GM18505 (cell line): ENCODE results near the gene ZIM2.

ENCODE experiments used
- ATAC-seq: cut with Tn5 transposase; IDR thresholded peaks from one replicate; pipeline ENCODE4 v1.9.1; 2021; ENCODE audit not compliant: unreplicated experiment
- POLR2A ChIP-seq: IDR thresholded peaks from 4 replicates; pipeline ENCODE4 v1.6.1; 2011; ENCODE audit warnings: borderline replicate concordance; ENCODE audit not compliant: insufficient read depth, insufficient read length; ENCODE audit errors: extremely low read depth

ZIM2 gene

GRCh38 chr19:56832352-56832928 is 8.1 kb downstream of the ZIM2 start:
- no peak for TF ChIP-seq POLR2A
- no peak for ATAC-seq

- no peak for ATAC-seq
- no peak for TF ChIP-seq POLR2A
These were observed 9.3 kb downstream of the ZIM2 start for GRCh38 chr19:56831255-56831654.

- no peak for ATAC-seq
- TF ChIP-seq POLR2A = no peak
These were observed 10.9 kb downstream of the ZIM2 start for GRCh38 chr19:56829596-56829995.

GRCh38 chr19:56827708-56828107 is 12.8 kb downstream of the ZIM2 start:
- no peak for ATAC-seq
- TF ChIP-seq POLR2A = no peak

GRCh38 chr19:56823956-56824355 is 16.6 kb downstream of the ZIM2 start:
- no peak for ATAC-seq
- TF ChIP-seq POLR2A = no peak

- no peak for ATAC-seq
- no peak for TF ChIP-seq POLR2A
These were observed 17.1 kb downstream of the ZIM2 start for GRCh38 chr19:56823417-56823816.

- ATAC-seq = no peak
- TF ChIP-seq POLR2A = no peak
These were observed 17.8 kb downstream of the ZIM2 start for GRCh38 chr19:56822755-56823154.

- no peak for ATAC-seq
- no peak for TF ChIP-seq POLR2A
These were observed 18.9 kb downstream of the ZIM2 start for GRCh38 chr19:56821675-56822074.

- no peak for TF ChIP-seq POLR2A
- ATAC-seq = no peak
These were observed 19.3 kb downstream of the ZIM2 start for GRCh38 chr19:56821209-56821608.

GRCh38 chr19:56819166-56819565 is 21.4 kb downstream of the ZIM2 start:
- ATAC-seq = no peak
- no peak for TF ChIP-seq POLR2A

GRCh38 chr19:56814656-56815055 is 25.9 kb downstream of the ZIM2 start:
- TF ChIP-seq POLR2A = no peak
- no peak for ATAC-seq

GRCh38 chr19:56813531-56813930 is 27.0 kb downstream of the ZIM2 start:
- TF ChIP-seq POLR2A = no peak
- ATAC-seq = no peak

- no peak for TF ChIP-seq POLR2A
- ATAC-seq = no peak
These were observed 29.0 kb downstream of the ZIM2 start for GRCh38 chr19:56811480-56811879.

GRCh38 chr19:56810260-56810659 is 30.3 kb downstream of the ZIM2 start:
- no peak for TF ChIP-seq POLR2A
- ATAC-seq = no peak
